Kasumi-1 (cell line): ENCODE results near the gene CD81.
"Not testable (repeated sequence)": the region's sequence is repeated elsewhere in the genome, so short reads cannot be mapped to it uniquely, and the experiment has no call there.

Source experiments
- DNase-seq, 2 experiments: peaks; one replicate each; lab custom pipeline; 2025; lab: John Stamatoyannopoulos, UW

Gene CD81

GRCh38 chr11:2376751-2377451 is at the start of gene CD81:
TSS of gene CD81 (plus strand) at chr11:2377310. CDS start at chr11:2377550, 240 bp downstream.
- DNase-seq, result peak in 1 of 2 experiments; percentile 10

GRCh38 chr11:2328021-2328420 is 49.1 kb upstream of the CD81 start:
- DNase-seq, result no peak

- DNase-seq, result no peak
Measured at GRCh38 chr11:2328656-2329354, 48.3 kb upstream of the CD81 start.

- DNase-seq, result no peak
Measured at GRCh38 chr11:2329551-2329950, 47.6 kb upstream of the CD81 start.

GRCh38 chr11:2330696-2331095 is 46.4 kb upstream of the CD81 start:
- no peak for DNase-seq

GRCh38 chr11:2331404-2331803 is 45.7 kb upstream of the CD81 start:
- DNase-seq, result no peak

GRCh38 chr11:2332569-2332968 is 44.5 kb upstream of the CD81 start:
- not testable (repeated sequence) for DNase-seq

GRCh38 chr11:2333486-2334205 is 43.5 kb upstream of the CD81 start:
- DNase-seq, result not testable (repeated sequence)

GRCh38 chr11:2335286-2335685 is 41.8 kb upstream of the CD81 start:
- not testable (repeated sequence) for DNase-seq

GRCh38 chr11:2338760-2339159 is 38.4 kb upstream of the CD81 start:
- DNase-seq, result not testable (repeated sequence)

- no peak for DNase-seq
Measured at GRCh38 chr11:2342557-2342956, 34.6 kb upstream of the CD81 start.

GRCh38 chr11:2342981-2343380 is 34.1 kb upstream of the CD81 start:
- no peak for DNase-seq

- no peak for DNase-seq
Measured at GRCh38 chr11:2343502-2343901, 33.6 kb upstream of the CD81 start.

- DNase-seq, result no peak
Measured at GRCh38 chr11:2345050-2345449, 32.1 kb upstream of the CD81 start.

GRCh38 chr11:2346014-2346413 is 31.1 kb upstream of the CD81 start:
- no peak for DNase-seq

- no peak for DNase-seq
Measured at GRCh38 chr11:2346586-2347307, 30.4 kb upstream of the CD81 start.

- DNase-seq, result no peak
Measured at GRCh38 chr11:2347308-2347830, 29.7 kb upstream of the CD81 start.

GRCh38 chr11:2348986-2349385 is 28.1 kb upstream of the CD81 start:
- no peak for DNase-seq

- no peak for DNase-seq
Measured at GRCh38 chr11:2351701-2352100, 25.4 kb upstream of the CD81 start.

- DNase-seq, result no peak
Measured at GRCh38 chr11:2352420-2352819, 24.7 kb upstream of the CD81 start.

- DNase-seq, result no peak
Measured at GRCh38 chr11:2355000-2355644, 22.0 kb upstream of the CD81 start.
